T-cell (primary cell): ENCODE results near the gene GDF7. TPM values are rescaled to one million over a fixed set of nuclear protein-coding genes. Genes with fewer than 3 reads are reported as not detected.

ENCODE experiments used
- ATAC-seq, 4 experiments: fragments of 200-7000 bp in 3 of 4; fragments of 150-1000 bp in 1 of 4; cut with Tn5 transposase; replicated peaks in 1 of 4; 1 replicate in 3 of 4; 2 replicates in 1 of 4; pipeline ENCODE4 v1.10.0; 2021; ENCODE audit warnings: moderate library complexity in 3 of 4, mild to moderate bottlenecking in 2 of 4, moderate number of reproducible peaks in 1 of 4
- CTCF ChIA-PET, 2 donors: fragments of 300-600 bp; sonication (Branson Sonifier 250); formaldehyde crosslinking; loops; one replicate each; lab custom pipeline; 2022; ENCODE audit warnings: antibody characterized with exemption in 2 of 2; lab: Charles Lee
- POLR2A ChIA-PET, 2 donors: fragments of 300-600 bp; sonication (Branson Sonifier 250); formaldehyde crosslinking; loops; one replicate each; lab custom pipeline; 2022; ENCODE audit warnings: antibody characterized with exemption in 2 of 2; lab: Charles Lee
- DNase-seq, 35 experiments: peaks; one replicate each; pipeline versions ENCODE4 v3.0.0 to v3.0.0-alpha.2; 2013 to 2023
- H3K27ac ChIP-seq: one replicate; pipeline ENCODE4 v1.5.1; 2013; ENCODE audit warnings: low read length
- H3K27me3 ChIP-seq, 2 experiments: replicated peaks in 1 of 2; 1 replicate in 1 of 2; 2 replicates in 1 of 2; pipeline versions ENCODE4 v1.6.1 to v1.7.0; 2013; ENCODE audit warnings: low read length in 1 of 2, mixed read lengths in 1 of 2; ENCODE audit not compliant: control insufficient read depth in 2 of 2, insufficient read depth in 2 of 2; ENCODE audit errors: extremely low read depth in 1 of 2
- H3K36me3 ChIP-seq, 2 donors: 1 replicate in 1 of 2; 2 replicates in 1 of 2; pipeline versions ENCODE4 v1.6.1 to v1.7.0; 2013; ENCODE audit warnings: low read length in 1 of 2; ENCODE audit not compliant: control insufficient read depth in 2 of 2, insufficient read depth in 1 of 2; ENCODE audit errors: extremely low read depth in 1 of 2
- H3K4me1 ChIP-seq, 2 experiments: 1 replicate in 1 of 2; 2 replicates in 1 of 2; pipeline versions ENCODE4 v1.6.1 to v1.7.0; 2013; ENCODE audit warnings: low read length in 2 of 2, mixed read lengths in 1 of 2; ENCODE audit not compliant: insufficient read depth in 2 of 2, control insufficient read depth in 1 of 2; ENCODE audit errors: extremely low read depth in 1 of 2
- H3K4me3 ChIP-seq, 2 donors: 1 replicate in 1 of 2; 2 replicates in 1 of 2; pipeline versions ENCODE4 v1.5.1 to v1.7.0; 2013; ENCODE audit warnings: mild to moderate bottlenecking in 2 of 2, low read length in 1 of 2, moderate library complexity in 1 of 2; ENCODE audit not compliant: control insufficient read depth in 1 of 2; ENCODE audit errors: extremely low read depth in 1 of 2
- H3K9me3 ChIP-seq: 2 replicates; pipeline ENCODE4 v1.7.0; 2013
- H3K27ac Mint-ChIP-seq, 2 donors: one replicate each; pipeline ENCODE4 v1.8.0; 2020 to 2021; ENCODE audit warnings: mild to moderate bottlenecking in 2 of 2, mixed read lengths in 2 of 2
- H3K27me3 Mint-ChIP-seq, 2 donors: one replicate each; pipeline ENCODE4 v1.8.0; 2021 to 2022; ENCODE audit warnings: mixed read lengths in 2 of 2
- H3K36me3 Mint-ChIP-seq: one replicate; pipeline ENCODE4 v1.8.0; 2021; ENCODE audit warnings: mixed read lengths
- H3K4me1 Mint-ChIP-seq, 3 donors: one replicate each; pipeline ENCODE4 v1.8.0; 2020 to 2022; ENCODE audit warnings: mixed read lengths in 3 of 3, mild to moderate bottlenecking in 1 of 3
- H3K4me3 Mint-ChIP-seq, 3 donors: one replicate each; pipeline ENCODE4 v1.8.0; 2020 to 2022; ENCODE audit warnings: mild to moderate bottlenecking in 3 of 3, mixed read lengths in 3 of 3, moderate library complexity in 3 of 3
- H3K9me3 Mint-ChIP-seq, 3 donors: one replicate each; pipeline ENCODE4 v1.8.0; 2020 to 2022; ENCODE audit warnings: mixed read lengths in 3 of 3
- WGBS: methylation state at CpG from one replicate; pipeline ENCODE4 v1.1.5; 2013; ENCODE audit warnings: missing lambda C conversion rate; ENCODE audit not compliant: insufficient coverage; 5-methylcytosine and 5-hydroxymethylcytosine counted together
- total RNA-seq, 35 experiments: library from RNA in 6 of 35; stranded (reverse) in 6 of 35; fragments of 120-200 nt in 1 of 35; gene quantifications; one replicate each; pipeline versions ENCODE4 v1.2.1 to v1.2.4 and lab custom pipeline; 2013 to 2026

The GDF7 gene
- total RNA-seq, 5 donors from 2014 or later (not counting 1 experiment from before 2014, with no cell fraction given): 0.10 to 0.51 (median 0.16) TPM

GRCh38 chr2:20647738-20648137, 19.2 kb upstream of the GDF7 start:
- POLR2A ChIA-PET: no interaction called here
- H3K27me3 ChIP-seq: no peaks in the 10 kb centered on the region
- CTCF ChIA-PET: interaction anchor here (0.6 to 1.4 kb wide), 3 partner anchors 198 to 235 kb away, joined by 3 to 4 read pairs (median 4); no protein-coding TSS in a partner anchor
- H3K36me3 Mint-ChIP-seq: peaks cover 18% of the 10 kb centered on the region
- no peak overlapping the region for H3K27ac ChIP-seq
- no peak for DNase-seq
- WGBS: 95% methylated on average over 7 of the region's 8 CpGs
- H3K4me3 ChIP-seq: no peak overlapping the region
- H3K27me3 Mint-ChIP-seq: no peaks in the 10 kb centered on the region
- no peak overlapping the region for H3K27ac Mint-ChIP-seq
- H3K4me1 Mint-ChIP-seq: peaks cover 39 to 42% (median 40%) of the 10 kb centered on the region in 3 donors
- H3K4me1 ChIP-seq: peaks cover 4 to 30% of the 10 kb centered on the region in 2 experiments
- H3K4me3 Mint-ChIP-seq: no peak overlapping the region
- peaks cover 0 to 21% of the 10 kb centered on the region in 2 donors for H3K36me3 ChIP-seq
- no peaks in the 10 kb centered on the region for H3K9me3 Mint-ChIP-seq
- H3K9me3 ChIP-seq: no peaks in the 10 kb centered on the region
- ATAC-seq: no peak

- Histone ChIP-seq H3K36me3 (peaks cover 0 to 19% of the 10 kb centered on the region in 2 donors), H3K9me3 (no peaks in the 10 kb centered on the region), H3K4me3 (no peak overlapping the region), H3K27ac (no peak overlapping the region), H3K4me1 (peaks cover 4 to 30% of the 10 kb centered on the region in 2 experiments), H3K27me3 (no peaks in the 10 kb centered on the region)
- Mint-ChIP-seq H3K9me3 (no peaks in the 10 kb centered on the region), H3K4me1 (peaks cover 36 to 42% (median 38%) of the 10 kb centered on the region in 3 donors), H3K4me3 (no peak overlapping the region), H3K36me3 (peaks cover 16% of the 10 kb centered on the region), H3K27ac (no peak overlapping the region), H3K27me3 (no peaks in the 10 kb centered on the region)
- ATAC-seq (no peak), DNase-seq (no peak)
- CTCF ChIA-PET: interaction anchor here (0.6 to 1.4 kb wide), 2 partner anchors 199 to 204 kb away, joined by 4 read pairs; no protein-coding TSS in a partner anchor
- 100% methylated on average over 4 of the region's 4 CpGs for WGBS
- POLR2A ChIA-PET: no interaction called here
These were observed 18.7 kb upstream of the GDF7 start for GRCh38 chr2:20648206-20648605.

DNA sequence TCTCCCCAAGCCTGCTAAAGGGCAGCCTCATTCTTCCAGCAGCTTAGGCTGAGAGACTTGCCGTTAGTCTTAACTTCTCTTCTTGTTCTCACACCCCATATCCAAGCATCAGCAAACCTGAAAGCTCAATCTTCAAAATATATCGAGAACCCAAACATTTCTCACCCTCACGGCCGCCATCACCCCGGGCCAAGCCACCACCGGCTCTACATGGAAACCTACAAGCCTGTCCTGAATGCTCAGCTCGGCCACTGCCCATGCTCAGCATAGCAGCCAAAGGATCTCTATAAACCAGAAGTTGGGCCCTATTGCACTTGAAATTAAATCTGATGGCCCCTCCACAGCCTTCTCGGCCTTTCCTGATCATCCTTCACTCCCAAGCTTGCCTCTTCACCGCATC, 18.1 kb upstream of the GDF7 start:
- H3K4me1 Mint-ChIP-seq: peaks cover 35 to 42% (median 36%) of the 10 kb centered on the region in 3 donors
- no peaks in the 10 kb centered on the region for H3K9me3 ChIP-seq
- POLR2A ChIA-PET: no interaction called here
- no peak overlapping the region for H3K4me3 ChIP-seq
- ATAC-seq (no peak), DNase-seq (no peak)
- H3K27ac Mint-ChIP-seq: no peak overlapping the region
- H3K4me3 Mint-ChIP-seq: peak overlapping the region; percentile 4 to 91 (median 14)
- WGBS: 98% methylated on average over 9 of the region's 9 CpGs
- no peak overlapping the region for H3K27ac ChIP-seq
- no peaks in the 10 kb centered on the region for H3K27me3 Mint-ChIP-seq
- no peaks in the 10 kb centered on the region for H3K27me3 ChIP-seq
- peaks cover 4 to 30% of the 10 kb centered on the region in 2 experiments for H3K4me1 ChIP-seq
- CTCF ChIA-PET: interaction anchor here in 1 of 2 donors (1.1 to 3.6 kb wide), 4 partner anchors 202 to 237 kb away, joined by 3 to 20 read pairs (median 4); partner anchors contain the start of gene RHOB
- H3K36me3 Mint-ChIP-seq: peaks cover 11% of the 10 kb centered on the region
- H3K9me3 Mint-ChIP-seq: no peaks in the 10 kb centered on the region
- H3K36me3 ChIP-seq: peaks cover 0 to 17% of the 10 kb centered on the region in 2 donors

DNA sequence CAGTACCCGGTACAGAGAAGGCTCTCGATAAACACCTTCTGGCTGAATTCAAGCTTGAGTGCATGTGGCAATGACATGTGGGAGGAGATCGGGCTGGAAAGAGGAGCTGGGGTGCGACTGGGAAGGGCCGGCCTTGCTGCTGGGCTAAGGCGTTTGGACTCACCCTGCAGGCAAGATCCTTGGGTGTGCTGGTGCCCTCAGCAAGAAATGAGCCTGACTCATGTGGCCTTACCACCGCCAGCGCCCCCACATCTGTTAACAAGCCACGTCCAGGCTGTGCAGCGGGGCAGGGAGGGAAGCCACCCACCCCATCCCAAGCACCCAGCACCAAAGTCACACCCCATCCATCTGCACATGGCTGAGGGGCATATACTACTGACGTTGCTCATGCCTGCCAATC, 17.4 kb upstream of the GDF7 start:
- H3K4me1 Mint-ChIP-seq: peaks cover 32 to 42% (median 36%) of the 10 kb centered on the region in 3 donors
- DNase-seq: no peak
- no peak overlapping the region for H3K4me3 ChIP-seq
- H3K36me3 ChIP-seq: peaks cover 0 to 12% of the 10 kb centered on the region in 2 donors
- ChIA-PET CTCF (interaction anchor here in 1 of 2 donors (1.1 to 3.6 kb wide), 3 partner anchors 202 to 238 kb away, joined by 3 to 20 read pairs (median 5); partner anchors contain the start of gene RHOB), POLR2A (no interaction called here)
- H3K27me3 Mint-ChIP-seq: no peaks in the 10 kb centered on the region
- H3K9me3 ChIP-seq: no peaks in the 10 kb centered on the region
- peaks cover 5% of the 10 kb centered on the region for H3K36me3 Mint-ChIP-seq
- 98% methylated on average over 6 of the region's 11 CpGs for WGBS
- peak overlapping the region; percentile 83 to 91 (median 87) for H3K4me3 Mint-ChIP-seq
- no peak overlapping the region for H3K27ac Mint-ChIP-seq
- peaks cover 4 to 30% of the 10 kb centered on the region in 2 experiments for H3K4me1 ChIP-seq
- H3K9me3 Mint-ChIP-seq: no peaks in the 10 kb centered on the region
- no peak overlapping the region for H3K27ac ChIP-seq
- no peaks in the 10 kb centered on the region for H3K27me3 ChIP-seq
- ATAC-seq: no peak

GRCh38 chr2:20649976-20650375, 17.0 kb upstream of the GDF7 start:
- peaks cover 32 to 42% (median 36%) of the 10 kb centered on the region in 3 donors for H3K4me1 Mint-ChIP-seq
- H3K36me3 Mint-ChIP-seq: peaks cover 1% of the 10 kb centered on the region
- peak overlapping the region; percentile 70 to 85 for H3K27ac Mint-ChIP-seq
- DNase-seq (peak in 1 of 35 experiments; percentile 27), ATAC-seq (no peak)
- peaks cover 0 to under 1% of the 10 kb centered on the region in 2 donors for H3K27me3 Mint-ChIP-seq
- H3K27me3 ChIP-seq: no peaks in the 10 kb centered on the region
- peak overlapping the region; percentile 83 to 91 (median 87) for H3K4me3 Mint-ChIP-seq
- no peak overlapping the region for H3K27ac ChIP-seq
- WGBS: 94% methylated on average over 3 of the region's 7 CpGs
- POLR2A ChIA-PET: interaction anchor here in 1 of 2 donors (1.0 to 2.3 kb wide), 2 partner anchors 11 to 203 kb away, joined by 3 to 22 read pairs; partner anchors contain the start of gene RHOB
- H3K4me1 ChIP-seq: peaks cover 4 to 30% of the 10 kb centered on the region in 2 experiments
- peaks cover 0 to 8% of the 10 kb centered on the region in 2 donors for H3K36me3 ChIP-seq
- peak overlapping the region; percentile 71 to 81 for H3K4me3 ChIP-seq
- CTCF ChIA-PET: interaction anchor here (0.6 to 3.6 kb wide), 10 partner anchors 7 to 660 kb away, joined by 3 to 20 read pairs (median 3); partner anchors contain the start of genes RHOB (in 1 of the 2) and WDR35 (in 1 of the 2)
- H3K9me3 ChIP-seq: no peaks in the 10 kb centered on the region
- no peaks in the 10 kb centered on the region for H3K9me3 Mint-ChIP-seq

- Mint-ChIP-seq H3K27ac (peak overlapping the region; percentile 70 to 85), H3K27me3 (peaks cover 0 to 4% of the 10 kb centered on the region in 2 donors), H3K4me3 (peak overlapping the region; percentile 83 to 91 (median 87)), H3K9me3 (no peaks in the 10 kb centered on the region), H3K36me3 (no peaks in the 10 kb centered on the region), H3K4me1 (peaks cover 32 to 42% (median 36%) of the 10 kb centered on the region in 3 donors)
- Histone ChIP-seq H3K4me1 (peaks cover 4 to 30% of the 10 kb centered on the region in 2 experiments), H3K9me3 (no peaks in the 10 kb centered on the region), H3K27ac (peak overlapping the region; percentile 75), H3K27me3 (no peaks in the 10 kb centered on the region), H3K4me3 (peak overlapping the region; percentile 71 to 81), H3K36me3 (peaks cover 0 to 3% of the 10 kb centered on the region in 2 donors)
- ChIA-PET CTCF (interaction anchor here (0.6 to 3.6 kb wide), 16 partner anchors 8 to 660 kb away, joined by 3 to 31 read pairs (median 4); partner anchors contain the start of genes RHOB (in 1 of the 2) and WDR35 (in 1 of the 2)), POLR2A (interaction anchor here (0.9 to 2.3 kb wide), 3 partner anchors 11 to 204 kb away, joined by 3 to 22 read pairs (median 3); partner anchors contain the start of gene RHOB (in 1 of the 2))
- WGBS: 15% methylated on average over 17 of the region's 19 CpGs
- peak in 10 of 35 experiments; percentile 11 to 56 (median 16) for DNase-seq
- peak in 3 of 4 experiments; percentile 2 to 9 (median 4) for ATAC-seq
These were observed 16.5 kb upstream of the GDF7 start for GRCh38 chr2:20650393-20650876.
